HG02840 (cell line): ENCODE measurements around the gene ADARB2.
"Not testable (repeated sequence)": the region's sequence is repeated elsewhere in the genome, so short reads cannot be mapped to it uniquely, and the experiment has no call there.

ENCODE experiments used
- ATAC-seq: cut with Tn5 transposase; IDR thresholded peaks from one replicate; pipeline ENCODE4 v1.9.1; 2021; ENCODE audit warnings: mild to moderate bottlenecking, moderate library complexity, moderate number of reproducible peaks; ENCODE audit not compliant: unreplicated experiment, low FRiP score

Gene ADARB2

DNA sequence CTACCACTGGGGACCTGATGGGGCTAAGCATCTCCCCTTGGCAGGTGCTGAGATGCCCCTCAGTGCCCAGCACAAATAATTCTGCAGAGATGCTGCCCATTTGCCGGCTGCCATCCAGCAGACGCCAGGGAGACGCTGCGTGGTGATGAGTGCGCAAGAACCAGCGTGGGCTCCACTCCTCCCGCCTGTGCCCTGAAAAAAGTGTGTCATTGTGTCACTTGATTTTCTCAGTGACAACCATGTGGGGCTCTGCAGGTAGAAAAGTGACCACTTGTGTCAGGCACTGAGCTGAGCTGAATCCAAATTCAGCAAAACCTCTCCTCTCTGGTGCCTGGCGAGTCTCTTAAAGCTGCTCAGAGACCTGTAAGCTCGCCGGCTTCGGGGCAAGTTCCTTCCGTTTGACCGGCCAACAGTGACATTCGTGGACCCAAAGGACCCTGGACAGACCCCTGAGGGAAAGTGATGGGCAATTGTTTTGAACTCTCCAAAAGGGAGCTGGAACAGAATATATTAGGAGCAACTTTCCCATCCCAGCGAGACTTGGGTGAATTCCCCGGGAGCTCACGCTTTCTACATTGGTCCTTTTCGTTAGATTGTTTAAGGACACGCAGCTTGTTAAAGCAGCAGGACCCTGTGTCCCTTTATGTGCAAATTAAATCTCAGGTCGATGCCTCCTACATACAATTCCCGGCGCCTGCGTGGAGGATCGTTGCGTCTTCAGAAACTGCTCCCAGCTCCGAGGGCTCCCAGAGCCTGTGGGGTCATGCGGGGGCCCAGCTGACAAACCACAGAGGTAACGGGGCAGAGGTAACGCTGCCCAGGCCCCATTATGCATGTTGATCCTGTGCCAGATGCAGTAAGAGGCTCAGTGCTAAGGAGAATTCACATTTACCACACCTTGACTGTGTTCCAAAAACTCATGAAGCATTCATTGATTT, 332.7 kb downstream of the ADARB2 start:
- no peak for ATAC-seq

DNA sequence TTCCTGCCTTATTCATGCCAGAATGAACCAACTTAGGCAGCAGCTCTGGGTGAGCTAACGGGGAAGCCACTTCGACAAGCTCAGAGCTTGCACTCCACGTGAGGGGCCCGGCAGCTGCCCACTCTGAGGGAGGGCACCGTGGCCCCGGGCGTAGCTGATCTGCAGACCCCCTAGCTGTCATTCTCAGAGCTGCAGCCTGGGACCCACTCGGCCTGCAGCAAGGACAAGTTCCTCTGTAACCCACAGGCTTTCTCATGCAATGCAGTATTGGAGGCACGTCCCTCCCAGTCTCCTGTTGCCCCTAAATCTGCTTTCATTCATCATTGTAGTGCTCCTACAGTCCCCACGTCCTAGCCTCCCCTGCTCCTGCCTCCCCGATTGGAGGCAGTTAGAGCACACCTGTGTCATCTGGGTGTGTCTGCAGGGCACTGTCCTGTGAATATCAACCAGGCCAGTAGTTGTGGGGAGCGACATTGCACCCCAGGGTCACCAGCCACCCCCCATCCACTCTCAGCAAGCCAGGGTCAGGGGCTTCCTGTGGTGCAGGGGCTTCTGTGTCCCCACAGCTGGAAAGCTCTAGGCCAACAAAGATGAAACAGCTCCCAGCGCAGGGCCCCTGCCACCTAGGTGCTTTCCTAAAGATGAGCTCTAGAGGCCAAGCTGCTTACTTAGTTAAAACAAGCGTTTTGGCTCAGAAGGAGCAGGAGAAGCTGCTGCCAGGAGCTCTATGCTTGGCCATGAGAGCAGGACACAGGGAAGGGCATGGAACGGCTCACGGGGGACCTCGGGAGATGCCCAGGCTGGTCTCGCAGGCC, 333.6 kb downstream of the ADARB2 start:
- no peak for ATAC-seq

DNA sequence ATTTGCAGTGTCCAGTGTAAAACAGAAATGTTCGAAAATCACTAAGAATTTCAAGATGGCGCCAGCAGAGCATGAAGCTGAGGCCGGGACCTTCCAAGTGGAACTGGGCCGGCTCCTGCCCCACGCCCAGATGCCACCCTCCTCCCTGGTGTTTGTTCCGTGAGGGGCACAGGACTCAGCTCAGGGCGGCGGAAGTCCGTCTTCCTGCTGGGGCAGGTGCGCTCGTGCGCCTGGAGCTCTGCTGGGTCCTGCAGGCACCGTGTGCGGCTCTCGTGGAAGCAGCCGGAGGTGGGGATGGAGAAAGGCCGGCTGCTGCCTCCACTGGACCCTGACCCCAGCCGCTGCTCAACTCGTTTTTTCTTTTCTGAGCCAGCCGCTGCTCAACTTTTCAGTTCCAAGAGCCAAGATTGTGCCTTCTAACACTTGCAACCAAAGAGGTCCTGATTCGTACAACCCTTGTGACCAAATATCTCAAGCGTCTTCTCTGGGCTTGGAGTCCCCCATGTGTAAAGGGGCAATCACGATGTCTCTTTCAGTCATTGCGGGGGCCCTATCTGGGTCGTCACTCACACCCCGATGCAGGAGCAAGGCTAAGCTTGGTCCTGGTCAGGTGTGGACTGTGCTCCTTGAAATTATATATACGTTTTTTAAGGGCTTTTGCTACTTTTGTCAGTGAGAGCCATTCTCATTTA, 334.4 kb downstream of the ADARB2 start:
- ATAC-seq = no peak

DNA sequence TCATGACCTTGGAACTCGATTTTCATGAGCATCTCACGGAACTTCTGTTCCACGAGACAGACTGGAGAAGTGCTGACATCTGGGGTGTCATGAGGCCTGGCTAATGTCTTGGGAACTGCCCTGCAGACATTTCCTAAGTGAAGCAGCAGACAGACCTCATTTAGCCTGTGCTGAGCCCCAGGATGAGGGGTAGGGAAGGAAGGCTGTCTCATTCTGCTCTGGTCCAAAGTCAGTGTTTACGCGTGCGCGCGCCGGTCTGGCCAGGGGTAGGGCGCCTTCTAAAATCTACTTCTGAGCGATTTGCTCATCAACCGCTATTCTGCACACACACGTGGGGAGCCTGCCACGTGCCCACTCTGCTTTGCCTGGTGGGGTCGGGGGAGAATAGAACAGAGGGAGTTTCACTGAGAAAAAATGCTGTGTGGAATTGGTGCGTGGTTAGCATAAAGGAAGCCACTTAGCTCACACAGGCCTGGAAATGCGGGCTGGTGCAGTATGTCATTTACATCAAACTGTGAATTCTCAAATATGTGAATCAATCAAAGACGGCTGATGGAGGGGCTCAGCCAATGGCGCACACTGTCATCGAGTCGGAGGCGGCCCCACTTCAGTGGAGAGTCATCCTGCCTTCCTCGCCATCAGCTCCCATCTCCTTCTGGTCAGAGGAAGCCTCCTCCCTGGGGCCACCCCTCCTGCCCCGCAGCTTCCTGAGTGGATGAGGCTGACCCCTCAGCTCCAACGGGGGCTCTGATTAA, 335.1 kb downstream of the ADARB2 start:
- no peak for ATAC-seq

DNA sequence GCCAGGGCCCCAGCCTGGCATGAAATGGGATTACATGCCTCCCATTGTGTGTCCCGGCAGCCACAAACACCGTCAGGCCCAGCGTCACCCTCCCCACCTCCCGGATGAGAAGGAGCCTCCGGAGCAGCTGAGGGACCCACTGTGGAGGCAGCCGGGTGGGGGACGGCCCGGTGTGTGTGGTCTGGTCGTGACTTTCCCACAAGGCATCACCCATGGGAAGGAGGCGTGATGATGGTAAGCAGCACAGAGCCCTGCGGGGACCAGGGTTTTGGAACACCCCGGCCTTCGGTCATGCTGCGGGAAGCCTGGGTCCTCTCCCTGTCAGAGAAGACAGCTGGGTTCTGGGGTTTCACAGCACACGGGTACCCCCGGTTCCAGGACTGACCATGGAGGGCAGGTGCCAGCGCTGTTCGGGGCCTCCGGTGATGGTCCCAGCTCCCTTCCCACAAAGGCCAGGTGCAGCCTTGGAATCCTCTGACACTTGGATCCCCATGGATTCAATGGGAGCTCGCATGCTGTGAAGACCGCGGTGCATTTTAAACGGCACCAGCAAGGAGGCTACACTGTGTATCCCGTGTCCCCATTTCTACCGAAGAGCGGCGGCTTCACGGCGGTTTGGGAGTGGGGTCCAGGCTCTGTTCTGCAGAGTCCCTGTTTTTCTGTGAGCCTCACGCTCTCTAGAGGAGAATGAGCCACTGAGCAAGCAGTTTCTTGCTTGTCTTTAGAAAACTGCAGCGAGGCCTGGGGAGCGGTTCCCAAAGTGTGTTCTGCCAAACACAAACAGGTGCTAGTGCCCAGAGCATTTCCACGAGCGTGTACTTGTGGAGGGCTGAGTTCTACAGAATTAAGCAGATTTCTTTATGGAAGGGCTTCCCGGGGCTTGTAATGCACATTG, 336.0 kb downstream of the ADARB2 start:
- no peak for ATAC-seq

DNA sequence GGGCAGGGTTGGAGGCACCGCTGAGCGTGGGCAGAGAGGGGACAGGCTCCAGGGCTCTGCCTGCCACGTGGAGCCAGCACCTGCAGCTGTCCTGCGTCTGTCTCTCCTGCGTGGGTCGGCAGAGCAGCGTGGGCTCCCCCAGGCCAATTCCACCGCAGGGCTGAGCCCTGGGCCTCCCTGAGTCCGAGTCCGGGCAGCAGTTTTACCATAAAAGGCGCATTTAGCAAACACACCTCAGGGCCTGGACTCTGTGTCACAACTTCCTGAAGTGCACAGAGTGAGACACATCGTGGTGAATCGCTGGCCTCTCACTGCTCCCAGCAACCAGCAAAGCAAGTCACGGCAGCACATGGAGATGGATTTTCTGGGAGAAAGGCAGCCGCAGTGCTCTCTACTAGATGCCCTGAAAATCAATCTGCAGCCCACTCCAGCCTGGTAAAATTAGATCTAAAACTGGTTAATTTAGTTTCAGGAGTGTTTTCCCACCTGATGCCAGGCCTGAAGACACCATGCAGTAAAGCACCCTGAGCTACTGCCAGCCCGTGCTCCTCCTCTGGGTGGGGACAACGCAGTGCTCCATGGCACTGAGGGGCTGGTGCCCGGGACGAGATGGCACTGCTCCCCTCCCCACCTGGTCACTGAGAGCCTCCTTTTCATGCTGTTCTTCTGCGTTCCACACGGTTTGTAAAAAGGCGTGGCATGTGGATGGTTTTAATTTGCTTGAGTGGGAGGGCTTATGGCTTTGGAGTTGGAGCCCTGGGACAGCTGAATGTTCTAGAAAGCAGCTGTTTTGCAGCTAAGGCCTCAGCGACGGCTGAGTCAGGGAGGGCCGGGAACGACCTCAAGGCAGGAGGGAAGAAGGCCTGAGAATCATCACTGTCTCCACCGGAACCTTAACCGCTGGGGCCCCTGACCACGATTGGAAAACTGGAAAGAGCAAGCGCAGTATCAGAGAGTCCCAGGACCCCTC, 336.9 kb downstream of the ADARB2 start:
- ATAC-seq = no peak

DNA sequence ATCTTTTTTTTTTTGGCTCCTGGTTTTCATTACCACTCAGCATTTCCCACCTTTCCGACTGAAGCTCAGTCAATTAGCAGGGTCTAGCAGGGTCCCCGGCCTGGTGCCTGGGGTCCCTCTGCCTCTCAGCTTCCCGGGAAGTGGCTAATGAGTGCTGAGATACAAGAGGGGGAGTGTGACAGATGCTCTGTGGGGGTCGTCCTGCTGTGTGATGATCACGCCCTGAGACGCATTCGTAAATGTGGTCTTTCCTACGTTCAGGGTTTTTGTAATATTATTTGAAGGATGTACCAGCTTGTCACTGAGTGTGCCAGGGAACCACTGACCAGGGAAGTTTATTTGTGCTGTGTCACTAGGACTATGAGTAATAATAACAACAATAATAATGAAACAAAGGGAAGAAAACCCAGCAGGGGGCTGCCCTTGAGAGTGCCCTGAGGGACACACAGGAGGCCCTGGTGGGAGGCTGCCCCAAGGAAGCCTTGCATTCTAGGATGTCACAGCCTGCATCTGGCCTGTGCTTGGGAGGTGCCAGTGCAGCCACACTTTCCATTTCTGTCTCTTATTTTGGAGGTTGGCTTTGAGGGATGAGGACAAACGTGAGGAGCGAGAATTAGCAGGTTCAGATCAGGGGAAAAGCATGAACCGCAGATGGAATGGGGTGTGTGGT, 337.8 kb downstream of the ADARB2 start:
- no peak for ATAC-seq

DNA sequence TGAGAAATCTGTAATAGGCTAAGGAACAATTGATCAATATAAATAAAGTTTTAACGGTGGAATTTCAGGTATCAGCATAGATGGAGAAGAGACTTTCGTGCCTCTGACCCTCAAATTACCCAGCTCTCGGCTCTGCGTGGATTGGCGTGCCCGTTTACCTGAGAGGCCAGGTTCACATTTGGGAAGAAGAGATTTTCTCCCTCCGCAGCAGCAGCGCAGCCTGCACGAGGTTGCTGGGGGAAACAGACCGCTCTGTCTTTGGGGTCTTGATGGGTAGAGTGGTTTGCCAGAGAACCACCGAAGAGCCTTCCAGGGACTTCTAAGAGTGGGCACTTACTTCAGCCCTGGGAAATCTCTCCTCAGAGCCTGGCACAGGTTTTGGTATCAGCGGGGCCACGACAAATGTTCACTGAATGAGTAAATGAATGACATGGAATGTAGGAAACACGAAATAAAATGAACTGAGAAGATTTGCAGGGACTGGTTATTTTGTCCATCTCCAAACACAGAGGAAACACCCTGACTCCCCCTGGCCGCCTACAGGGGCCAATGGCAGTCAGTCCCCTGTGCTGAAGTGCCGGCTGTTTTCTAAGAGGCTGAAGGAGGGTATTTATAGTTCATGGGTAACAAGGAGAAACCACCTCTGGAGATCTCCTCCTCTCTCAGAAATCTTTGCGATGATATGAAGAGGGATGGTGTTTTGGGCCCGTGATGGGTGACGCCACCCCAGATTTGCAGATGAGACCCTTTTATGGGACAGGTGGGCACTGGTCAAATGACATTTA, 338.5 kb downstream of the ADARB2 start:
- ATAC-seq = no peak

DNA sequence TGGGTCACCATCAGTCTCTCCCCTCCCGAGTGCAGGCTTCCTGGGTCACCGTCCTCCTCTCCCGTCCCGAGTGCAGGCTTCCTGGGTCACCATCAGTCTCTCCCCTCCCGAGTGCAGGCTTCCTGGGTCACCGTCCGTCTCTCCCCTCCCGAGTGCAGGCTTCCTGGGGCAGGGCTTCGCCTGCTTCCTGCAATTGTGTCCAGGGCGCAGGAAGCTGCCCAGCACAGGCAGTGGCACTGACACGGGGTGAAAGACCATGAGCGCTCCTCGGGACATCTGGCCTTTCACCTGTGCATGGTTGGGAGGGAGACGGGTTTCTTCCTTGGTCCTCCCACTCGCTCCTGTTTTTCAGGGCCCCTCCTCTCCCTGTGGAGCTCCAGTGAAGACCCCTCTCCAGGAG, 339.2 kb downstream of the ADARB2 start:
- not testable (repeated sequence) for ATAC-seq

DNA sequence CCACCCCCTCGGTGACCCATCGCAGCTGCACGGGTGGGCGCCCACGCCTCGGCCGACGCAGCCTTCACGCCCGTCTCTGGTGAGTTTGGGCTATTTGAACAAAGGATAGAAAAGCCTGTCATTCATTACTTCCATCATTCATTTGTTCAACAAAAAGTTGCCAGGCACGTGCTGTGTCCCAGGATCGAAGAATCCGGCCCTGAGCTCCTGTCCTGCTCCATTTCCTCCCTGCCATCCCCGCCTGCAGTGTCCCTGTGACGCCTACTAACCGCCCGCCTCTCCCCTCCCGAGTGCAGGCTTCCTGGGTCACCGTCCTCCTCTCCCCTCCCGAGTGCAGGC, 341.1 kb downstream of the ADARB2 start:
- ATAC-seq = no peak

DNA sequence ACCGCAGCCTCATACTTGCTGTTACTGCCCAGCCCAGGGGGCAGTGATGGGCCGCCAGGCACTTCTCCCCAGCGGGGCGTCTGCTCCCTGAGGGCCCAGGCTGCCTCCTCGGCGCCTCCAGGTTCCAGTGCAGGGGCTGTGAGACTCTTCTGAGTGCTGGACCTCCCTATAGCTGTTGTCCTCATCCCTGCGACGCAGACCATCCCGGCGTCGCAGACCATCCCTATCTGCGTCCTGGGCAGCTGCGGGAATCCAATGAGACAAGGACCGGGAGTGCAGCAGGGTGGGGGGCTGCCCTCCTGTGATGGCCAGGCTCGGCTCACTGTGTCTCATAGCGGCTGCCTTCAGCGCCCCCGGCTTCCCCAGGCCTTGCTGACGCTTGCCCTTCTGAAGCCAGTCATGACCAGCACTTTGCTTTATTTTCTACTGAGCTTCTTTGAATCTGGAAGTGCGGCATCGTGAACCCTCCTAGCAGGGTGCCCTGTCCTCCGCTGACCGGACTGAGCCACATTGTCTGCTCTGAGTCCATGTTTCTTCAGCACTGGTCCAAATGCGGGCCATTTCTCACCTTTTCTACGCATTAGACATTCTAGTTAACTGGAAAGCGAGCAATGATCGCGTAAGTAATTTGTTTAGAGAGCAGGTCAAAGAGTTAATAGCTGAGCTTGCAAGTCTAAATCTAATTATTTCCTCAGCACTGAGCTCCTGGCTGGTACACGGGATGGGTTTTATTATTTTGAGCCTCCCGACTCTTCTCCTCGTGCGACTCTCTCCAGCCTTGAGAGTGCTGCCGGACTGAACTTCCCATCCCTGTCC, 341.6 kb downstream of the ADARB2 start:
- ATAC-seq = no peak

DNA sequence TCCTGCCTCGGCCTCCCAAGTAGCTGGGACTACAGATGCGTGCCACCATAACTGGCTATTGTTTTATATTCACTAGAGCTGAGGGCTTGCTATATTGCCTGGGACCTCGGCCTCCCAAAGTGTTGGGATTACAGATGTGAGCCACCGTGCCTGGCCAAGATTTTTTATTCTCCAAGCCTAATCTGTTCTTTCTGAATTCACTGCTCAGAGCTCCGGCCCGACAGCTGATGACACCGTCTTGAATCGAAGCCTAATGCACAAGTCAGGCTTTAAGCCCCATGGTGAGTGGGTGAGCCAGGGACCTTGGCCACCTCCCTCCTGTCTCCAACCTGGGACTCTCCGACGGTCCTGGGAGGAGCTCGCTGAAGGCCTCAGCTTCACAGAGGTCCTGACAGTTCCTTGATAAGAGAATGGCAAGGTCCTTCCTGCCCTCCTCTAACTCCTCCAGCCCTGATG, 342.3 kb downstream of the ADARB2 start:
- no peak for ATAC-seq

DNA sequence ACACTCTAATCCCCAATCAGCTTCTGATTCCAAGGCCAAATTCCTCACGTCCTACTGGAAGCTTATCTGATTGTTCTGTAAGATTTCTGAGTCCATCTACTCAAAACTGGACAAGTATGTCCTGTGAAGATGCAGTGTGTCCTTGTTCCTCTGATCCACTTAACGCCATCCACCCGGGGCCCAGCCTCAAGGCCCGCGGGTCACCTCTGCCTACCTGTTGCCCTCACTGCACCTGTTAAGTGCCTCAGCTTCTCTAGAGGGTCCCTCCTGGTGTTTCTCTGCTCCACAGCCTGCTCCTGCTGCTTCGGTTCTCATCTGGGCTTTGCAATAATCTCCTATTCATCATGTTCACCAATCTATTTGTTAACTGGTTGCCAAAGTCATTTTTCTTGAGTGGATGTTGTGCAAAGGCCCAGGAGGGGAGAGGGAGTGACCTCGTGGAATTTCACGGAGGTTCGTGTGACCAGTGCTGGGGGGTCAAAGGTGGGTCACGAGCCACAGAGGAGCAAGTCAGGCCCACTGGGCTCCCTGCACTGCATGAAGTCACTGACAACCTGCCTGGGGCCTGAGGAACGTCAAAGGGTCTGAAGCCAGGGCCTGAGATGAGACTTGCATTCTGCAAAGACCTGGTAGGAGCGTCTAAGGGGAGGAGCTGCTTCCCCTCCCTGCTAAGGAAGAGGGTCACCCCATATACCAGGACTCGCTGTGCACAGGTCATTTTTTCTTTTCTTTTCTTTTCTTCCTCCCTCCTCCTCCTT, 343.0 kb downstream of the ADARB2 start:
- no peak for ATAC-seq

DNA sequence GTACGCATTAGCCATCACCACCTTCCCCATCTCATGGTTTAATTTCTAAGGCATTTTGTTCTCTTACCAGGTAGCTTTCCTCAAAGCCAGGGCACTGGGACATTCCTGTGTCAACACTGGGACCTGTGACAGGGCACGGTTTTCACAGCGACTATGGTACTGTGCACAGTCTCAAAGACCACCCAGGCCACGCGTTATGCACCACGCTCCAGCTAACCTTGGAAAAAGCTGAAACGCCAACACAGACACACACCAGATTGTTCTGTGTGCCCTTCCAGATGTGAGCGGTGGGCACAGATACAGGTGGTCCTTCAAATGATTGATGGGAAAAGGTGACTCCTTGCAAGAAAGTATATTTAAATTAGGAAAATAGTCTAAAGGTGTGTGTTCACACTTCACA, 343.8 kb downstream of the ADARB2 start:
- ATAC-seq = no peak

DNA sequence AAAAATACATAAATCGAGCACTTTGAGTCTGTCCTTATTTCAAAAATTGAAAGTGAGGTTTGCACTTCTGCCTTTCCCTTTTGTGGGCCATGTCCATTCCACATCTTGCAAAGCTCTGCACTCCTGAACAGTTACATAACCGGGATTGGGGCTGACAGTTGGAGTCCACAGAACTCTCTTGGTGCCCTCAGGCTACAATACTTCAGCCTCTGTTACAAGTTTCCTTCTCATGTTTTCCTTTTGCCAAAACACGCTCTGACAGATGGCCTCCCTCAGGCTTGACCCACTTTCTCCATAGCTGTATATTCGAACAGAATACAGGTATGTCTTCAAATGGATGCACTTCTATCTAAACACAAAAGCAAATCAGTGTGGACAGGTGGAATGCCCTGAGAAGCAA, 345.2 kb downstream of the ADARB2 start:
- ATAC-seq = no peak
